MCF 10A (cell line): ENCODE data around the gene THADA. TPM values are rescaled to one million over a fixed set of nuclear protein-coding genes. Genes with fewer than 3 reads are reported as not detected.

Source experiments
- BruUV-seq: library from RNA; stranded (reverse); fragments of 400-500 nt; replicated peaks from 2 replicates; lab custom pipeline; 2021; lab: Mats Ljungman, UMichigan
- CTCF ChIA-PET: fragments of 300-600 bp; sonication (Branson Sonifier 250); formaldehyde crosslinking; extraction: SDS; loops from one replicate; lab custom pipeline; 2021; ENCODE audit warnings: antibody characterized with exemption, inconsistent platforms; lab: Yijun Ruan, JAX
- POLR2A ChIA-PET: fragments of 300-600, 350-650 bp; sonication (Branson Sonifier 250); formaldehyde crosslinking; extraction: SDS; loops from one replicate; lab custom pipeline; 2020; ENCODE audit warnings: antibody characterized with exemption, inconsistent platforms; lab: Yijun Ruan, JAX
- DNase-seq: peaks from one replicate; pipeline ENCODE4 v3.0.0-alpha.2; 2018; ENCODE audit not compliant: unreplicated experiment
- H3K27ac Mint-ChIP-seq: one replicate; pipeline ENCODE4 v1.8.0; 2022; ENCODE audit warnings: mild to moderate bottlenecking, low read depth, mixed read lengths; ENCODE audit not compliant: unreplicated experiment
- H3K27me3 Mint-ChIP-seq: one replicate; pipeline ENCODE4 v1.8.0; 2022; ENCODE audit warnings: mixed read lengths; ENCODE audit not compliant: insufficient read depth, unreplicated experiment
- H3K36me3 Mint-ChIP-seq: one replicate; pipeline ENCODE4 v1.8.0; 2022; ENCODE audit warnings: mild to moderate bottlenecking, moderate library complexity, mixed read lengths; ENCODE audit not compliant: insufficient read depth, unreplicated experiment
- H3K4me1 Mint-ChIP-seq: one replicate; pipeline ENCODE4 v1.8.0; 2022; ENCODE audit warnings: mixed read lengths; ENCODE audit not compliant: insufficient read depth, unreplicated experiment
- H3K4me3 Mint-ChIP-seq: one replicate; pipeline ENCODE4 v1.8.0; 2022; ENCODE audit warnings: mild to moderate bottlenecking, moderate library complexity, mixed read lengths; ENCODE audit not compliant: unreplicated experiment
- H3K9me3 Mint-ChIP-seq: one replicate; pipeline ENCODE4 v1.8.0; 2022; ENCODE audit warnings: mixed read lengths; ENCODE audit not compliant: unreplicated experiment
- intact Hi-C: fragments of 100-400 bp; cut with micrococcal nuclease; formaldehyde crosslinking; loops from 2 replicates; pipeline ENCODE4 v1.14.1; 2022
- total RNA-seq: library from RNA; stranded (reverse); gene quantifications from 2 replicates; pipeline ENCODE4 v1.2.3, GENCODE V29; 2022
- TF ChIP-seq, protein P1 (sequence below): fragments of 200-600 bp; IDR thresholded peaks from one replicate; pipeline ENCODE4 v1.8.0; 2022; ENCODE audit warnings: antibody characterized with exemption, mild to moderate bottlenecking; ENCODE audit not compliant: unreplicated experiment

Gene THADA
- total RNA-seq, 1 experiment from 2014 or later = 49.8 TPM

GRCh38 chr2:43233218-43234212, 362.3 kb downstream of the THADA start:
- Mint-ChIP-seq H3K4me1 (peaks cover 17% of the 10 kb centered on the region), H3K27me3 (no peaks in the 10 kb centered on the region), H3K27ac (no peak overlapping the region), H3K9me3 (no peaks in the 10 kb centered on the region), H3K36me3 (peaks cover 42% of the 10 kb centered on the region), H3K4me3 (no peak overlapping the region)
- intact Hi-C loops = no loop called here
- TF ChIP-seq, protein P1, sequence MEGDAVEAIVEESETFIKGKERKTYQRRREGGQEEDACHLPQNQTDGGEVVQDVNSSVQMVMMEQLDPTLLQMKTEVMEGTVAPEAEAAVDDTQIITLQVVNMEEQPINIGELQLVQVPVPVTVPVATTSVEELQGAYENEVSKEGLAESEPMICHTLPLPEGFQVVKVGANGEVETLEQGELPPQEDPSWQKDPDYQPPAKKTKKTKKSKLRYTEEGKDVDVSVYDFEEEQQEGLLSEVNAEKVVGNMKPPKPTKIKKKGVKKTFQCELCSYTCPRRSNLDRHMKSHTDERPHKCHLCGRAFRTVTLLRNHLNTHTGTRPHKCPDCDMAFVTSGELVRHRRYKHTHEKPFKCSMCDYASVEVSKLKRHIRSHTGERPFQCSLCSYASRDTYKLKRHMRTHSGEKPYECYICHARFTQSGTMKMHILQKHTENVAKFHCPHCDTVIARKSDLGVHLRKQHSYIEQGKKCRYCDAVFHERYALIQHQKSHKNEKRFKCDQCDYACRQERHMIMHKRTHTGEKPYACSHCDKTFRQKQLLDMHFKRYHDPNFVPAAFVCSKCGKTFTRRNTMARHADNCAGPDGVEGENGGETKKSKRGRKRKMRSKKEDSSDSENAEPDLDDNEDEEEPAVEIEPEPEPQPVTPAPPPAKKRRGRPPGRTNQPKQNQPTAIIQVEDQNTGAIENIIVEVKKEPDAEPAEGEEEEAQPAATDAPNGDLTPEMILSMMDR = no peak
- ChIA-PET POLR2A (no interaction called here), CTCF (interaction anchor here (0.7 to 1.4 kb wide), 2 partner anchors 86 to 286 kb away, joined by 4 to 5 read pairs; no protein-coding TSS in a partner anchor)
- no peak for DNase-seq
- BruUV-seq = no TSS peak

- ChIA-PET CTCF (interaction anchor here (0.6 to 1.3 kb wide), 3 partner anchors 59 to 274 kb away, joined by 3 to 8 read pairs (median 3); no protein-coding TSS in a partner anchor), POLR2A (interaction anchor here (1.1 to 5.3 kb wide), 2 partner anchors 12 to 253 kb away, joined by 3 to 33 read pairs; no protein-coding TSS in a partner anchor)
- no peak overlapping the region for H3K4me3 Mint-ChIP-seq
- intact Hi-C loops = no loop called here
- DNase-seq = no peak
- TF ChIP-seq, protein P1 = no peak
- H3K27me3 Mint-ChIP-seq = no peaks in the 10 kb centered on the region
- no TSS peak for BruUV-seq
- H3K9me3 Mint-ChIP-seq = no peaks in the 10 kb centered on the region
- peaks cover 56% of the 10 kb centered on the region for H3K36me3 Mint-ChIP-seq
- H3K27ac Mint-ChIP-seq = no peak overlapping the region
- peaks cover 12% of the 10 kb centered on the region for H3K4me1 Mint-ChIP-seq
These were observed 364.6 kb downstream of the THADA start for GRCh38 chr2:43230951-43231827.

DNA sequence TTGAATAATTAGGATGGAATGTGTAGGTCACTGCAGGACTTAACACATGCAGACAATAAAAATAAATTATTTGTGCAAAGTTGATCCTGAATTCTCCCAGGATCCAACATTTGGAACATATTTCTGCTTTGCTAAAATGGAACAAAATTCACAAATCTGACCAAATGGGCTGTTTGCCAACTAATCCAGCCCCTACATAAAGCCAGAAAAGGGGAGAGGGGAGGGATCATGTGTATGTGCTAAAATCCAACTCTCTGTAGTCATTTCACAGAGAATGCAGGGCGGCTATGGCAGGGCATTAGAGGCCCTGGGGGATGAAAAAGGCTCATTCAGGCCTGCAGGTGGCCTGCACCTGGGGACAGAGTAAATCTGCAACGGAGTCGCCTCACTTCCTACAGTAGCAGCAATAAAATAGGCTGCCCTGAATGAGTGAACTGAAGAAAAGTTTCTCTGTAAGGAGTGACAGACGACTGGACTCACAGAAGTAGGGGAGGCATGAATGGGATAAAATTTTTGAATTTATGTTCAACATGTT, 365.4 kb downstream of the THADA start:
- no peak for DNase-seq
- POLR2A ChIA-PET = interaction anchor here (1.3 to 13.3 kb wide), 4 partner anchors 11 to 309 kb away, joined by 3 to 274 read pairs (median 136); no protein-coding TSS in a partner anchor
- H3K27ac Mint-ChIP-seq = no peak overlapping the region
- intact Hi-C loops = no loop called here
- H3K27me3 Mint-ChIP-seq = no peaks in the 10 kb centered on the region
- H3K36me3 Mint-ChIP-seq = peaks cover 58% of the 10 kb centered on the region
- BruUV-seq = no TSS peak
- no peak overlapping the region for H3K4me3 Mint-ChIP-seq
- no peaks in the 10 kb centered on the region for H3K9me3 Mint-ChIP-seq
- CTCF ChIA-PET = interaction anchor here (0.7 to 5.4 kb wide), 24 partner anchors 10 to 434 kb away, joined by 3 to 108 read pairs (median 8); no protein-coding TSS in a partner anchor
- peaks cover 12% of the 10 kb centered on the region for H3K4me1 Mint-ChIP-seq
- TF ChIP-seq, protein P1 = no peak
